HEK293 (cell line): ENCODE measurements around the gene PITPNM1.

ENCODE experiments used
- CTCF ChIA-PET: fragments of 350-600 bp; formaldehyde crosslinking; extraction: SDS; loops from one replicate; lab custom pipeline; 2021; ENCODE audit warnings: antibody characterized with exemption; lab: Yijun Ruan, JAX
- POLR2A ChIA-PET: fragments of 300-600 bp; formaldehyde crosslinking; extraction: SDS; loops from one replicate; lab custom pipeline; 2020; ENCODE audit warnings: antibody characterized with exemption, inconsistent platforms; lab: Yijun Ruan, JAX
- H3K27ac ChIP-seq: fragments of 200-500 bp; sonication (Bioruptor generic); 2 replicates; pipeline ENCODE4 v1.5.1; 2014; ENCODE audit warnings: low read depth, low read length, control low read depth, inconsistent platforms; ENCODE audit errors: extremely low read depth
- H3K36me3 ChIP-seq, 2 experiments: fragments of 200-500 bp in 1 of 2; sonication (Bioruptor generic) in 1 of 2; 1 replicate in 1 of 2; 2 replicates in 1 of 2; pipeline ENCODE4 v1.5.1; 2014 to 2017; ENCODE audit warnings: inconsistent platforms in 2 of 2, low read length in 2 of 2; ENCODE audit not compliant: control insufficient read depth in 2 of 2, insufficient read depth in 1 of 2
- H3K4me1 ChIP-seq: fragments of 200-500 bp; sonication (Bioruptor generic); 2 replicates; pipeline ENCODE4 v1.5.1; 2014; ENCODE audit warnings: mild to moderate bottlenecking, low read length, inconsistent platforms; ENCODE audit not compliant: control insufficient read depth, insufficient read depth
- H3K4me3 ChIP-seq: 2 replicates; pipeline ENCODE4 v1.5.1; 2011; ENCODE audit warnings: low read depth, mild to moderate bottlenecking, control low read depth, low read length, moderate library complexity
- H3K9me3 ChIP-seq: fragments of 200-500 bp; sonication (Bioruptor generic); 2 replicates; pipeline ENCODE4 v1.5.1; 2014; ENCODE audit warnings: low read depth, low read length, inconsistent platforms; ENCODE audit not compliant: control insufficient read depth, insufficient read depth
- GLIS2 ChIP-seq: fragments of 450-650 bp; formaldehyde crosslinking; IDR thresholded peaks from 2 replicates; pipeline ENCODE4 v1.5.1; 2016; ENCODE audit warnings: missing biosample characterization, missing genetic modification characterization
- SCRT2 ChIP-seq: fragments of 450-650 bp; formaldehyde crosslinking; IDR thresholded peaks from 2 replicates; pipeline ENCODE4 v1.5.1; 2016; ENCODE audit warnings: missing biosample characterization, missing genetic modification characterization
- ZNF174 ChIP-seq: fragments of 450-650 bp; formaldehyde crosslinking; IDR thresholded peaks from 2 replicates; pipeline ENCODE4 v1.5.0; 2017; ENCODE audit warnings: missing biosample characterization, mild to moderate bottlenecking, missing genetic modification characterization
- ZNF426 ChIP-seq: fragments of 450-650 bp; formaldehyde crosslinking; IDR thresholded peaks from 2 replicates; pipeline ENCODE4 v1.5.1; 2017; ENCODE audit warnings: missing biosample characterization, missing genetic modification characterization, mild to moderate bottlenecking, inconsistent platforms, moderate library complexity
- ZNF48 ChIP-seq: fragments of 450-650 bp; formaldehyde crosslinking; IDR thresholded peaks from 2 replicates; pipeline ENCODE4 v1.5.1; 2016; ENCODE audit warnings: missing biosample characterization, missing genetic modification characterization
- ZNF777 ChIP-seq: fragments of 450-650 bp; formaldehyde crosslinking; IDR thresholded peaks from 2 replicates; pipeline ENCODE4 v1.5.1; 2017; ENCODE audit warnings: missing biosample characterization, missing genetic modification characterization, borderline replicate concordance
- TF ChIP-seq, protein P1 (sequence below): fragments of 450-650 bp; formaldehyde crosslinking; IDR thresholded peaks from 2 replicates; pipeline ENCODE4 v1.5.1; 2017; ENCODE audit warnings: missing biosample characterization, missing genetic modification characterization
- TF ChIP-seq, protein P2 (sequence below): fragments of 450-650 bp; formaldehyde crosslinking; IDR thresholded peaks from 2 replicates; pipeline ENCODE4 v1.5.1; 2016; ENCODE audit warnings: missing biosample characterization, missing genetic modification characterization
- TF ChIP-seq, protein P3 (sequence below): fragments of 450-650 bp; formaldehyde crosslinking; IDR thresholded peaks from 2 replicates; pipeline ENCODE4 v1.5.1; 2016; ENCODE audit warnings: missing biosample characterization, missing genetic modification characterization
- TF ChIP-seq, protein P4 (sequence below): fragments of 450-650 bp; formaldehyde crosslinking; IDR thresholded peaks from 2 replicates; pipeline ENCODE4 v1.5.1; 2017; ENCODE audit warnings: missing biosample characterization, missing genetic modification characterization

PITPNM1 gene

DNA sequence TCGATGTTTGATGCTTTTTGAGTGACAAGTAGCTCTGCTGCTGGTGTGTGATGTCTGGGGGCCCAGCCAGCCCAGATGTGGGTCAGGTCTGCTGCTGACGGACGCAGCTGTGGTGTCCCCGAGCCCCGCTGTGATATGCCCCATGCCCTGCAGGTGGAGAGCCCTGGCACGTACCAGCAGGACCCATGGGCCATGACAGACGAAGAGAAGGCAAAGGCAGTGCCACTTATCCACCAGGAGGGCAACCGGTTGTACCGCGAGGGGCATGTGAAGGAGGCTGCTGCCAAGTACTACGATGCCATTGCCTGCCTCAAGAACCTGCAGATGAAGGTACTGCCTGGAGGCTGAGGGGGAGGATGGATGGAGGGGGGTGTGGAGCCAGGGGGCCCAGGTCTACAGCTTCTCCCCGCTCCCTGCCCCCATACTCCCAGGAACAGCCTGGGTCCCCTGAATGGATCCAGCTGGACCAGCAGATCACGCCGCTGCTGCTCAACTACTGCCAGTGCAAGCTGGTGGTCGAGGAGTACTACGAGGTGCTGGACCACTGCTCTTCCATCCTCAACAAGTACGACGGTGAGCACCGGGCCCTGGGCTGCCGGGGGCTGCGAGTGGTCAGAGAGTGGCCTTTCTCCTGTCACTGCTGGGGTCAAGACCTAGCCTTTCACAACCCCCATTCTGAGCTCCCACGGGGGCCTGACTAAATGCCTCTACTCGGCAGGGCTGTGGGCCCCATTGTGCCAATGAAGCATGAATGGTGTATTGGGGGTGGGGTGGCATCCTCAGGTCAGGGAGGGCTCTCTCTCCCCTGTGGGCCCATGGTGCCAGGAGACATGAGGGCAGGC is 15.1 kb downstream of the PITPNM1 start:
- TF ChIP-seq, protein P1, sequence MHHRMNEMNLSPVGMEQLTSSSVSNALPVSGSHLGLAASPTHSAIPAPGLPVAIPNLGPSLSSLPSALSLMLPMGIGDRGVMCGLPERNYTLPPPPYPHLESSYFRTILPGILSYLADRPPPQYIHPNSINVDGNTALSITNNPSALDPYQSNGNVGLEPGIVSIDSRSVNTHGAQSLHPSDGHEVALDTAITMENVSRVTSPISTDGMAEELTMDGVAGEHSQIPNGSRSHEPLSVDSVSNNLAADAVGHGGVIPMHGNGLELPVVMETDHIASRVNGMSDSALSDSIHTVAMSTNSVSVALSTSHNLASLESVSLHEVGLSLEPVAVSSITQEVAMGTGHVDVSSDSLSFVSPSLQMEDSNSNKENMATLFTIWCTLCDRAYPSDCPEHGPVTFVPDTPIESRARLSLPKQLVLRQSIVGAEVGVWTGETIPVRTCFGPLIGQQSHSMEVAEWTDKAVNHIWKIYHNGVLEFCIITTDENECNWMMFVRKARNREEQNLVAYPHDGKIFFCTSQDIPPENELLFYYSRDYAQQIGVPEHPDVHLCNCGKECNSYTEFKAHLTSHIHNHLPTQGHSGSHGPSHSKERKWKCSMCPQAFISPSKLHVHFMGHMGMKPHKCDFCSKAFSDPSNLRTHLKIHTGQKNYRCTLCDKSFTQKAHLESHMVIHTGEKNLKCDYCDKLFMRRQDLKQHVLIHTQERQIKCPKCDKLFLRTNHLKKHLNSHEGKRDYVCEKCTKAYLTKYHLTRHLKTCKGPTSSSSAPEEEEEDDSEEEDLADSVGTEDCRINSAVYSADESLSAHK = no peak
- TF ChIP-seq, protein P2, sequence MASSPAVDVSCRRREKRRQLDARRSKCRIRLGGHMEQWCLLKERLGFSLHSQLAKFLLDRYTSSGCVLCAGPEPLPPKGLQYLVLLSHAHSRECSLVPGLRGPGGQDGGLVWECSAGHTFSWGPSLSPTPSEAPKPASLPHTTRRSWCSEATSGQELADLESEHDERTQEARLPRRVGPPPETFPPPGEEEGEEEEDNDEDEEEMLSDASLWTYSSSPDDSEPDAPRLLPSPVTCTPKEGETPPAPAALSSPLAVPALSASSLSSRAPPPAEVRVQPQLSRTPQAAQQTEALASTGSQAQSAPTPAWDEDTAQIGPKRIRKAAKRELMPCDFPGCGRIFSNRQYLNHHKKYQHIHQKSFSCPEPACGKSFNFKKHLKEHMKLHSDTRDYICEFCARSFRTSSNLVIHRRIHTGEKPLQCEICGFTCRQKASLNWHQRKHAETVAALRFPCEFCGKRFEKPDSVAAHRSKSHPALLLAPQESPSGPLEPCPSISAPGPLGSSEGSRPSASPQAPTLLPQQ (tag by site-specific recombination) = 0 out of 2 replicates have a peak, but pooled peaks have one; percentile 45
- TF ChIP-seq, protein P3, sequence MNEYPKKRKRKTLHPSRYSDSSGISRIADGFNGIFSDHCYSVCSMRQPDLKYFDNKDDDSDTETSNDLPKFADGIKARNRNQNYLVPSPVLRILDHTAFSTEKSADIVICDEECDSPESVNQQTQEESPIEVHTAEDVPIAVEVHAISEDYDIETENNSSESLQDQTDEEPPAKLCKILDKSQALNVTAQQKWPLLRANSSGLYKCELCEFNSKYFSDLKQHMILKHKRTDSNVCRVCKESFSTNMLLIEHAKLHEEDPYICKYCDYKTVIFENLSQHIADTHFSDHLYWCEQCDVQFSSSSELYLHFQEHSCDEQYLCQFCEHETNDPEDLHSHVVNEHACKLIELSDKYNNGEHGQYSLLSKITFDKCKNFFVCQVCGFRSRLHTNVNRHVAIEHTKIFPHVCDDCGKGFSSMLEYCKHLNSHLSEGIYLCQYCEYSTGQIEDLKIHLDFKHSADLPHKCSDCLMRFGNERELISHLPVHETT (tag by site-specific recombination) = no peak
- TF ChIP-seq ZNF48 (tag by site-specific recombination) = no peak
- TF ChIP-seq ZNF426 (tag by site-specific recombination) = no peak
- no peak overlapping the region for H3K4me3 ChIP-seq
- ChIA-PET CTCF (interaction anchor here (1.2 kb wide), 1 partner anchor 228 kb away, joined by 5 read pairs; no protein-coding TSS in a partner anchor), POLR2A (interaction anchor here (2.5 kb wide), 1 partner anchor 7 kb away, joined by 11 read pairs; the partner anchor contains the start of gene AIP)
- no peaks in the 10 kb centered on the region for H3K9me3 ChIP-seq
- H3K27ac ChIP-seq = no peak overlapping the region
- no peaks in the 10 kb centered on the region for H3K4me1 ChIP-seq
- H3K36me3 ChIP-seq = peaks cover 0 to 67% of the 10 kb centered on the region in 2 experiments; a peak in 2 of 3 replicates

DNA sequence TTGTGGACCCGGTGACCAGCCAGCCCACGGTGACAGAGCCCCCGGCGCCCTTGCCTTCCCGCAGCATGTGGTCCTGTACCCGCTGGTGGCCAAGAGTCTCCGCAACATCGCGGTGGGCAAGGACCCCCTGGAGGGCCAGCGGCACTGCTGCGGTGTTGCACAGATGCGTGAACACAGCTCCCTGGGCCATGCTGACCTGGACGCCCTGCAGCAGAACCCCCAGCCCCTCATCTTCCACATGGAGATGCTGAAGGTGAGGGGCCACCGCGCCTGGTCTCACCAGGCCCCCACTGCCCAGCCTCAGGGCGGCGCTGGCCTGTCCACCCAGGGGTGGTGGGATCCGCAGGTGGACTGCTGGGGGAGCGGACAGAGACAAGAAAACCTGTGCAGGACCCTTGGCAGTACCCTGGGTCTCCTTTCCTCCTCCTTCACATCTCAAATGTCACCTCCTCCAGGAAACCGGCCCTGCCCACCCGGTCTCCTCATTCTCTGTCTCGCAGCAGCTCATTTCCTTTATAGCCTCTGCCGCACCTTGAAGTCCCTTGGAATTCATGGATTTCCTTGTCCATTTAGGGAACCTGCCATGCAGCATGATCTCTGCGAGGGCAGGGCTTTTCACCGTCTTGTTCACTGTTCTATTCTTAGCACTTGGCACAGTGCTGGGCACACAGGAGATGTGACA is 15.8 kb downstream of the PITPNM1 start:
- POLR2A ChIA-PET = no interaction called here
- Histone ChIP-seq H3K4me1 (no peaks in the 10 kb centered on the region), H3K4me3 (no peak overlapping the region), H3K36me3 (peaks cover 0 to 69% of the 10 kb centered on the region in 2 experiments; a peak in 2 of 3 replicates), H3K9me3 (no peaks in the 10 kb centered on the region), H3K27ac (no peak overlapping the region)
- CTCF ChIA-PET = interaction anchor here (0.5 to 1.2 kb wide), 2 partner anchors 124 to 227 kb away, joined by 3 to 5 read pairs; no protein-coding TSS in a partner anchor
- TF ChIP-seq ZNF174 (tag by site-specific recombination) (no peak), ZNF777 (no peak), SCRT2 (0 out of 2 replicates have a peak, but pooled peaks have one; percentile 19), GLIS2 (tag by site-specific recombination) (0 out of 2 replicates have a peak, but pooled peaks have one; percentile 4)
- TF ChIP-seq, protein P4, sequence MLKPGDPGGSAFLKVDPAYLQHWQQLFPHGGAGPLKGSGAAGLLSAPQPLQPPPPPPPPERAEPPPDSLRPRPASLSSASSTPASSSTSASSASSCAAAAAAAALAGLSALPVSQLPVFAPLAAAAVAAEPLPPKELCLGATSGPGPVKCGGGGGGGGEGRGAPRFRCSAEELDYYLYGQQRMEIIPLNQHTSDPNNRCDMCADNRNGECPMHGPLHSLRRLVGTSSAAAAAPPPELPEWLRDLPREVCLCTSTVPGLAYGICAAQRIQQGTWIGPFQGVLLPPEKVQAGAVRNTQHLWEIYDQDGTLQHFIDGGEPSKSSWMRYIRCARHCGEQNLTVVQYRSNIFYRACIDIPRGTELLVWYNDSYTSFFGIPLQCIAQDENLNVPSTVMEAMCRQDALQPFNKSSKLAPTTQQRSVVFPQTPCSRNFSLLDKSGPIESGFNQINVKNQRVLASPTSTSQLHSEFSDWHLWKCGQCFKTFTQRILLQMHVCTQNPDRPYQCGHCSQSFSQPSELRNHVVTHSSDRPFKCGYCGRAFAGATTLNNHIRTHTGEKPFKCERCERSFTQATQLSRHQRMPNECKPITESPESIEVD (tag by site-specific recombination) = no peak
